OCI-LY7 (cell line): Measurements from ENCODE around the gene MPRIP. TPM values are rescaled to one million over a fixed set of nuclear protein-coding genes. Genes with fewer than 3 reads are reported as not detected.

Source experiments
- BruUV-seq: library from RNA; stranded (reverse); fragments of 400-500 nt; replicated peaks from 2 replicates; lab custom pipeline; 2021; lab: Mats Ljungman, UMichigan
- CTCF ChIA-PET: fragments of 300-600 bp; sonication (Branson Sonifier 250); formaldehyde crosslinking; loops from one replicate; lab custom pipeline; 2022; ENCODE audit warnings: antibody characterized with exemption; ENCODE audit not compliant: unreplicated experiment; lab: Charles Lee
- POLR2A ChIA-PET: fragments of 300-600 bp; sonication (Branson Sonifier 250); formaldehyde crosslinking; loops from one replicate; lab custom pipeline; 2022; ENCODE audit warnings: antibody characterized with exemption; lab: Charles Lee
- DNase-seq: peaks from one replicate; pipeline ENCODE4 v3.0.0-alpha.2; 2015; ENCODE audit warnings: low spot score
- H2AFZ ChIP-seq: fragments of 200-600 bp; sonication (generic), shearing (Covaris generic); 2 replicates; pipeline ENCODE4 v1.6.1; 2014; ENCODE audit warnings: mild to moderate bottlenecking, antibody characterized with exemption, low read length, moderate library complexity
- H3K27ac ChIP-seq: fragments of 200-600 bp; sonication (generic); 2 replicates; pipeline ENCODE4 v1.5.1; 2014; ENCODE audit warnings: mixed run types, low read depth, mild to moderate bottlenecking, moderate library complexity, low read length, inconsistent platforms; ENCODE audit not compliant: poor library complexity, severe bottlenecking
- H3K36me3 ChIP-seq: fragments of 200-600 bp; sonication (generic); 2 replicates; pipeline ENCODE4 v1.6.1; 2014; ENCODE audit warnings: mild to moderate bottlenecking, antibody characterized with exemption, low read length, moderate library complexity, mixed read lengths; ENCODE audit not compliant: insufficient read depth
- H3K4me1 ChIP-seq: fragments of 200-600 bp; sonication (generic); 2 replicates; pipeline ENCODE4 v1.5.1; 2014; ENCODE audit warnings: mild to moderate bottlenecking, low read length; ENCODE audit not compliant: insufficient read depth, poor library complexity, severe bottlenecking
- H3K4me2 ChIP-seq: fragments of 200-600 bp; sonication (generic); 2 replicates; pipeline ENCODE4 v1.6.1; 2014; ENCODE audit warnings: mild to moderate bottlenecking, low read length
- H3K4me3 ChIP-seq: fragments of 200-600 bp; sonication (generic); 2 replicates; pipeline ENCODE4 v1.5.1; 2014; ENCODE audit warnings: mild to moderate bottlenecking, low read depth, low read length; ENCODE audit not compliant: poor library complexity, severe bottlenecking
- H3K79me2 ChIP-seq: fragments of 200-600 bp; sonication (generic); 2 replicates; pipeline ENCODE4 v1.6.1; 2016; ENCODE audit warnings: low read depth, mild to moderate bottlenecking, low read length, moderate library complexity, mixed read lengths; ENCODE audit not compliant: insufficient read depth
- H3K9me2 ChIP-seq: fragments of 200-600 bp; sonication (generic); 2 replicates; pipeline ENCODE4 v1.6.1; 2016; ENCODE audit warnings: mild to moderate bottlenecking, low read length, mixed read lengths; ENCODE audit not compliant: insufficient read depth
- H3K9me3 ChIP-seq: fragments of 200-600 bp; sonication (generic); 2 replicates; pipeline ENCODE4 v1.6.1; 2014; ENCODE audit warnings: mild to moderate bottlenecking, mixed run types, low read length, mixed read lengths
- H4K20me1 ChIP-seq: fragments of 200-600 bp; sonication (generic); 2 replicates; pipeline ENCODE4 v1.6.1; 2014; ENCODE audit warnings: mild to moderate bottlenecking, antibody characterized with exemption, low read length, moderate library complexity, mixed read lengths; ENCODE audit not compliant: insufficient read depth
- CTCF ChIP-seq: fragments of 200-600 bp; sonication (generic); conservative IDR thresholded peaks from 2 replicates; pipeline ENCODE4 v1.5.1; 2014; ENCODE audit warnings: mild to moderate bottlenecking, antibody characterized with exemption, low read length, moderate library complexity, mixed read lengths
- EZH2phosphoT487 ChIP-seq: fragments of 200-600 bp; sonication (generic); IDR thresholded peaks from 2 replicates; pipeline ENCODE4 v1.6.1; 2018; ENCODE audit warnings: low read depth, borderline replicate concordance, mild to moderate bottlenecking, mixed run types, antibody characterized with exemption, low read length, moderate library complexity, mixed read lengths
- intact Hi-C: fragments of 100-400 bp; cut with micrococcal nuclease; formaldehyde crosslinking; loops from one replicate; pipeline ENCODE4 v1.10.0; 2022; ENCODE audit not compliant: unreplicated experiment
- total RNA-seq, 2 experiments: library from RNA; depleted of rRNA in 1 of 2; stranded (reverse); fragments of >200 nt in 1 of 2; shearing (Covaris generic) in 1 of 2; gene quantifications; 2 replicates each; pipeline ENCODE4 v1.2.3, GENCODE V29; 2014 to 2022

MPRIP gene
- total RNA-seq, 2 experiments from 2014 or later: 73.3 to 109 TPM

GRCh38 chr17:17181666-17182597, 139.7 kb downstream of the MPRIP start:
- ChIA-PET POLR2A (interaction anchor here (0.6 kb wide), 2 partner anchors 28 to 1093 kb away, joined by 3 to 4 read pairs; no protein-coding TSS in a partner anchor), CTCF (interaction anchor here (0.9 kb wide), 1 partner anchor 190 kb away, joined by 3 read pairs; no protein-coding TSS in a partner anchor)
- H3K36me3 ChIP-seq: peaks cover 40% of the 10 kb centered on the region
- no peak overlapping the region for H3K4me3 ChIP-seq
- no peaks in the 10 kb centered on the region for H4K20me1 ChIP-seq
- H3K9me2 ChIP-seq: no peaks in the 10 kb centered on the region
- H3K79me2 ChIP-seq: no peaks in the 10 kb centered on the region
- peak overlapping the region; percentile 8 for H3K27ac ChIP-seq
- no peaks in the 10 kb centered on the region for H3K9me3 ChIP-seq
- intact Hi-C loops: no loop called here
- peaks cover 19% of the 10 kb centered on the region for H3K4me1 ChIP-seq
- H2AFZ ChIP-seq: no peak overlapping the region
- peak; percentile 84 for DNase-seq
- no TSS peak for BruUV-seq
- peak overlapping the region; percentile 52 for H3K4me2 ChIP-seq
- TF ChIP-seq EZH2phosphoT487 (no peak), CTCF (no peak)

GRCh38 chr17:17182598-17183136, 140.4 kb downstream of the MPRIP start:
- Histone ChIP-seq H3K79me2 (no peaks in the 10 kb centered on the region), H3K27ac (no peak overlapping the region), H2AFZ (no peak overlapping the region), H3K4me1 (peaks cover 19% of the 10 kb centered on the region), H3K4me2 (peak overlapping the region; percentile 52), H3K9me2 (no peaks in the 10 kb centered on the region), H3K4me3 (no peak overlapping the region), H4K20me1 (no peaks in the 10 kb centered on the region), H3K36me3 (peaks cover 32% of the 10 kb centered on the region), H3K9me3 (no peaks in the 10 kb centered on the region)
- POLR2A ChIA-PET: no interaction called here
- intact Hi-C loops: no loop called here
- CTCF ChIA-PET: no interaction called here
- DNase-seq: no peak
- TF ChIP-seq EZH2phosphoT487: no peak
- no peak for TF ChIP-seq CTCF
- BruUV-seq: no TSS peak
